H1 (cell line): Measurements from ENCODE around the gene NMUR1. TPM values are rescaled to one million over a fixed set of nuclear protein-coding genes. Genes with fewer than 3 reads are reported as not detected.

Source experiments
- ASH2L ChIP-seq: fragments of 200-600, 300-600 bp; sonication (generic); IDR thresholded peaks from one replicate; pipeline ENCODE4 v1.7.1; 2017; ENCODE audit warnings: low read length
- HDAC2 ChIP-seq, 2 experiments: fragments of 300-600 bp in 1 of 2; sonication (generic) in 1 of 2; IDR thresholded peaks; 2 replicates each; pipeline ENCODE4 v1.6.1; 2011 to 2012; ENCODE audit warnings: low read depth in 2 of 2, low read length in 2 of 2, mild to moderate bottlenecking in 2 of 2, moderate library complexity in 2 of 2, borderline replicate concordance in 1 of 2, inconsistent platforms in 1 of 2
- polyA plus RNA-seq, 7 experiments: library from polyadenylated mRNA; depleted of rRNA in 3 of 7; stranded (reverse) in 5 of 7; unstranded in 2 of 7; fragments of >200 nt in 5 of 7; fragments of 200-250 nt in 2 of 7; gene quantifications; 1 replicate in 5 of 7; 2 replicates in 1 of 7; 4 replicates in 1 of 7; pipeline versions ENCODE4 v1.2.1 to v1.2.3, GENCODE V29; 2011 to 2013; ENCODE audit warnings: missing spikeins in 2 of 7, mixed read lengths in 2 of 7
- total RNA-seq: library from RNA; stranded (reverse); fragmentation: NEBNext Ultra II Directional; extraction: Animal tissue kit (Norgen Biotek cat#: 25700); gene quantifications from 2 replicates; pipeline ENCODE4 v1.2.1, GENCODE V29; 2021

The NMUR1 gene
- total and polyA plus RNA-seq, 2 of the 8 experiments (the other 6 are each of a cell fraction or from before 2014, with no cell fraction given): 0.56 to 1.5 TPM

GRCh38 chr2:231528636-231529030 lies 1.6 kb downstream of the NMUR1 start (continued):
- TF ChIP-seq ASH2L: no peak
- TF ChIP-seq HDAC2 (IDR thresholded peaks at IDR 0.05; ENCODE audit: borderline replicate concordance in 1 of 2, low read depth in 2 of 2, low read length in 2 of 2): no peak
